Activated naive CD4-positive, alpha-beta T cell treated with anti-CD3 and anti-CD28 coated beads, Interleukin-2, amount 10 ng/mL, durations not matched to agents 7 days and 5 days (primary cell): Measurements from ENCODE around the gene GPR32.
"Not testable (repeated sequence)": the region's sequence is repeated elsewhere in the genome, so short reads cannot be mapped to it uniquely, and the experiment has no call there.

Experiments used
- CTCF ChIA-PET: fragments of 350-600 bp; sonication (Branson Sonifier 250); formaldehyde crosslinking; loops from one replicate; lab custom pipeline; 2021; ENCODE audit warnings: antibody characterized with exemption; lab: Charles Lee
- DNase-seq: peaks from one replicate; pipeline ENCODE4 v3.0.0-alpha.2; 2020
- H3K27ac Mint-ChIP-seq: one replicate; pipeline ENCODE4 v1.8.0; 2021; ENCODE audit warnings: mild to moderate bottlenecking, moderate library complexity, mixed read lengths
- H3K27me3 Mint-ChIP-seq: one replicate; pipeline ENCODE4 v1.8.0; 2021; ENCODE audit warnings: mild to moderate bottlenecking, mixed read lengths
- H3K36me3 Mint-ChIP-seq: one replicate; pipeline ENCODE4 v1.8.0; 2021; ENCODE audit warnings: mixed read lengths
- H3K4me1 Mint-ChIP-seq: one replicate; pipeline ENCODE4 v1.8.0; 2021; ENCODE audit warnings: mixed read lengths
- H3K4me3 Mint-ChIP-seq: one replicate; pipeline ENCODE4 v1.8.0; 2021; ENCODE audit warnings: mild to moderate bottlenecking, moderate library complexity, mixed read lengths
- H3K9me3 Mint-ChIP-seq: one replicate; pipeline ENCODE4 v1.8.0; 2021; ENCODE audit warnings: mixed read lengths

The GPR32 gene

GRCh38 chr19:50736338-50736737 is 33.9 kb upstream of the GPR32 start:
- Mint-ChIP-seq H3K27ac (no peak overlapping the region), H3K27me3 (peaks cover 29% of the 10 kb centered on the region), H3K9me3 (no peaks in the 10 kb centered on the region), H3K4me1 (no peaks in the 10 kb centered on the region), H3K36me3 (no peaks in the 10 kb centered on the region), H3K4me3 (no peak overlapping the region)
- CTCF ChIA-PET: no interaction called here
- no peak for DNase-seq

- Mint-ChIP-seq H3K27ac (no peak overlapping the region), H3K9me3 (no peaks in the 10 kb centered on the region), H3K27me3 (peaks cover 19% of the 10 kb centered on the region), H3K4me3 (no peak overlapping the region), H3K4me1 (no peaks in the 10 kb centered on the region), H3K36me3 (no peaks in the 10 kb centered on the region)
- CTCF ChIA-PET: no interaction called here
- DNase-seq: no peak
Measured at GRCh38 chr19:50739132-50739913, 30.9 kb upstream of the GPR32 start.

DNA sequence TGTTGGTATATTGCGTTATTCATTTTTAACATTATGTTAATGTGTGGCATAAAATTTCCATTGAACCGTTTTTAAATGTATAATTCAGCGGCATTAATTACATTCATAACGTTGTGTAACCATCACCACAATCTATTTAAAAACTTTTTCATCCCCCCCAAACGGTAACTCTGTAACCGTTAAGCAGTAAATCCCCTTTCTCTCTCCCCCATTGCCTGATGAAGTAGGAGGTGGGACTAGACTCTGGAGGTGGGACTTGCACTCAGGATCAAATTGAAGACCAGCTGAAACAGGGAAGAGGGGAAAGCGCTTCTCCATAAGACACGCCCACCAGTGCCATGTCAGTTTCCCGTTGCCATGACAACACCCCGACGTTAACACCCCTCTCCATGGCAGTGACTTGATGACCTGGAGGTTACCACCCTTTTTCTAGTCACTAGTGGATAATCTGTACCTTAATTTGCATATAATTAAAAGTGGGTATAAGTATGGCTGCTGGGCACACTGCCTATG is 30.3 kb upstream of the GPR32 start:
- CTCF ChIA-PET: no interaction called here
- H3K4me1 Mint-ChIP-seq: no peaks in the 10 kb centered on the region
- H3K4me3 Mint-ChIP-seq: no peak overlapping the region
- H3K9me3 Mint-ChIP-seq: no peaks in the 10 kb centered on the region
- H3K27me3 Mint-ChIP-seq: peaks cover 13% of the 10 kb centered on the region
- no peaks in the 10 kb centered on the region for H3K36me3 Mint-ChIP-seq
- DNase-seq: no peak
- H3K27ac Mint-ChIP-seq: no peak overlapping the region

DNA sequence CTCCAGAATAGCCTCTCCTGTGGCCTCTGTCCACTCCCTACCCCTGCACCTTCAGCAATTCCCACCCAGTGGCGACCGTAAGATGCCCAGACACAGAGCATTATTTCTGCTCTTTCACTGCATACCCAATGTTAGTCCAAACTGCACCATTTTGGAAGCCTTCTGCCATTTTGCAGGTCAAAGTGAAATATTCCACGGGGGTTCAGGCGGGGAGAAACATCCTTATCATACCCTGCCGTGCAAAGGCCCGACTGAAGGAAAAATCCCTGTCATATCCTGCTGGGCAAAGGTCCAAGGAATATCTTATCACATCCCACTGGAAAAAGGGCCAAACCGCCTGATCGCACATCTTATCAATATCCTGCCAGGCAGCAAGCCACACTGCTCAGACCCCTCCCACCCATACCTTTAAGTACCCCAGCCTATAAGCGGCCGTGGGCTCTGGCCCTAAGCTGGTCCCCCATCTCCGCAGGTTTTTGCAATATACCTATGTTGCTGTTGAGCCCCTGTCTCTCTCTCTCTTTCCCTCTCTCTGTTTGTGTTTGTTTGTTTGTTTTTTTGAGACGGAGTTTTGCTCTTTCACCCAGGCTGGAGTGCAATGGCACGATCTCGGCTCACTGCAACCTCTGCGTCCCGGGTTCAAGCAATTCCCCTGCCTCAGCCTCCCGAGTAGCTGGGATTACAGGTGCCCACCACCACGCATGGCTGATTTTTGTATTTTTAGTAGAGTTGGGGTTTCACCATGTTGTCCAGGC is 28.9 kb upstream of the GPR32 start:
- CTCF ChIA-PET: no interaction called here
- no peaks in the 10 kb centered on the region for H3K36me3 Mint-ChIP-seq
- H3K4me1 Mint-ChIP-seq: no peaks in the 10 kb centered on the region
- no peak overlapping the region for H3K4me3 Mint-ChIP-seq
- H3K27me3 Mint-ChIP-seq: peaks cover 7% of the 10 kb centered on the region
- no peak for DNase-seq
- H3K9me3 Mint-ChIP-seq: no peaks in the 10 kb centered on the region
- H3K27ac Mint-ChIP-seq: no peak overlapping the region

DNA sequence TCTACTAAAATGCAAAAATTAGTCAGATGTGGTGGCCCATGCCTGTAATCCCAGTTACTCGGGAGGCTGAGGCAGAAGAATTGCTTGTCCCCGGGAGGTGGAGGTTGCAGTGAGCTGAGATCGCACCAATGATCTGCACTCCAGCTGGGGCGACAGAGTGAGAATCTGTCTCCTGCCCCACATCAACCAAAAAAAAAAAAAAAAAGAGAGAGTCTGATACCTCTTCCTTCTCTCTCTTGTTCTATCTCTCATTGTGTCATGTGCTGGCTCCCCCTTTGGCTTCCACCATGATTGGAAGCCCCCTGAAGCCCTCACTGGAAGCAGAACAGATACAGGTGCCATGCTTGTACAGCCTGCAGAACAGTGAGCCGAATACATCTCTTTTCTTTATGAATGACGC is 26.7 kb upstream of the GPR32 start:
- Mint-ChIP-seq H3K9me3 (no peaks in the 10 kb centered on the region), H3K4me1 (no peaks in the 10 kb centered on the region), H3K27ac (no peak overlapping the region), H3K4me3 (no peak overlapping the region), H3K27me3 (peaks cover 7% of the 10 kb centered on the region), H3K36me3 (no peaks in the 10 kb centered on the region)
- CTCF ChIA-PET: no interaction called here
- no peak for DNase-seq

DNA sequence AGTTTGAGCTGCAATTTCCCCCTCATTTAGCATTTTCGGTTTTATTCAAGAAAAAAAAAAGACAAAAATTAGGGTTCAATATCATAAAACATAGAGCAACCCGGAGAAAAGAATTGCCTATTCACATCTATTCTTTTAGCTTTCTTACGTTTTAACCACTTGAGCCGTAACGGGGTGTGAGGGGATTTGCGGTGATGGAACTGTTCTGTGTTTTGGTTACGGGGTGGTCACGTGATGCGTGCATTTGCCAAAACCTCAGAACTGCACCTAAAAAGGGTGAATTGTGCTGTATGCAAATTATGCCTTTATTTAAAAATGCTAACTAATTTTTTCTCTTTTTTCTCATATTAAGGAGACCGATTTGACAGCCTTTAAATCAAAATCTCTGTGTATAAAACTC is 25.0 kb upstream of the GPR32 start:
- DNase-seq: no peak
- no peaks in the 10 kb centered on the region for H3K36me3 Mint-ChIP-seq
- CTCF ChIA-PET: no interaction called here
- no peaks in the 10 kb centered on the region for H3K4me1 Mint-ChIP-seq
- no peaks in the 10 kb centered on the region for H3K9me3 Mint-ChIP-seq
- H3K27me3 Mint-ChIP-seq: peaks cover 7% of the 10 kb centered on the region
- H3K4me3 Mint-ChIP-seq: no peak overlapping the region
- no peak overlapping the region for H3K27ac Mint-ChIP-seq

DNA sequence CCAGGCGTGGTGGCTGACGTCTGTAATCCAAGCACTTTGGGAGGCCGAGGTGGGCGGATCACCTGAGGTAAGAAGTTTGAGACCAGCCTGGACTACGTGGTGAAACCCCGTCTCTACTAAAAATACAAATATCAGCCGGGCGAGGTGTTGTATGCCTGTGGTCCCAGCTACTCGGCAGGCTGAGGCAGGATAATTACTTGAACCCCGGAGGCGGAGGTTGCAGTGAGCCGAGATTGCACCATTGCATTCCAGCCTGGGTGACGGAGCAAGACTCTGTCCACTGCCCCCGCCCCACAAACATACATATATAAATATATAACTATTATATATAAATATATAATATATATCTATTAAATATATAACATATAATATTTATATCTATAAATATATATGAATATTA is 23.1 kb upstream of the GPR32 start:
- H3K27ac Mint-ChIP-seq, H3K27me3 Mint-ChIP-seq, H3K36me3 Mint-ChIP-seq, H3K9me3 Mint-ChIP-seq, DNase-seq, CTCF ChIA-PET, H3K4me3 Mint-ChIP-seq, H3K4me1 Mint-ChIP-seq: not testable (repeated sequence)

- DNase-seq: no peak
- Mint-ChIP-seq H3K9me3 (no peaks in the 10 kb centered on the region), H3K27me3 (peaks cover 8% of the 10 kb centered on the region), H3K36me3 (no peaks in the 10 kb centered on the region), H3K4me3 (no peak overlapping the region), H3K27ac (no peak overlapping the region), H3K4me1 (no peaks in the 10 kb centered on the region)
- CTCF ChIA-PET: interaction anchor here (0.6 kb wide), 1 partner anchor 246 kb away, joined by 3 read pairs; no protein-coding TSS in a partner anchor
Measured at GRCh38 chr19:50749490-50749889, 20.8 kb upstream of the GPR32 start.

DNA sequence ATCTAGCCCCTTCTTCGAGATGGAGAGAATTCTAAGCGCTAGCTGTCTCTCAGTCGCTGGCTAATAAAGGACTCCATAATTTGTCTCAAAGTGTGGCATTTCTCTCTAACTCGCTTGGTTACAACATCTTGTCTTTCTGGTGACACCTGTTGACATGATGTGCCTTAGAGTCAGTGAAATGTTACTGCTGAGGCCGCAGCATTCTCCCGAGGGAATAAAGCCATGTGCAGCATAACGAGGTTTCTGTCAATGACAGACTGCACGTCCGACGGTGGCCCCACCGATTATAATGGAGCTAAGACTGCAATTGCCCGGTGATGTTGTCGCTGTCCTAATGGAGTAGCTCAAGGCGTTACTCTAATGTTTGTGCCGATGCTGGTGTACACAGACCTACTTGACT is 20.3 kb upstream of the GPR32 start:
- DNase-seq: no peak
- Mint-ChIP-seq H3K27ac (no peak overlapping the region), H3K27me3 (peaks cover 12% of the 10 kb centered on the region), H3K4me3 (no peak overlapping the region), H3K9me3 (no peaks in the 10 kb centered on the region), H3K36me3 (no peaks in the 10 kb centered on the region), H3K4me1 (no peaks in the 10 kb centered on the region)
- CTCF ChIA-PET: interaction anchor here (0.6 kb wide), 1 partner anchor 246 kb away, joined by 3 read pairs; no protein-coding TSS in a partner anchor

DNA sequence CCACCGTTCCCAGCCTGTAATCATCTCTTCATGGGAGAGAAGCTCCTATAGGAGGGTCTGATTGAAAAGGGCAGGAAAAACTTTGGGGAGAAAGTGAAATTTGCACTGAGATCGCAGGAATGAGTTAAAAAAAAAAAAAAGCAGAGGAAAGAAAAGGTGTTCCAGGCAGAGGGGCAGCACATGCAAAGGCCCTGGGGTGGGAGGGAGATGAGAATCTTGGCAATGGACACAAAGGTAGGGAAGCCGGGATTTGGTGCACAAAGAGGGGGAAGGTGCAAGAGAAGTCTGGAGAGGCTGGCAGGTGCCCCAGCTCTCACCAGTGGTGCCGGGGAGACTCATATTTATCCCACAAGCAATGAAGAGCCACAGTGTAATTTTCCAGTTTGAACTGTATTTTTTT is 16.4 kb upstream of the GPR32 start:
- H3K36me3 Mint-ChIP-seq: no peaks in the 10 kb centered on the region
- H3K27ac Mint-ChIP-seq: no peak overlapping the region
- no peak for DNase-seq
- peaks cover 24% of the 10 kb centered on the region for H3K27me3 Mint-ChIP-seq
- H3K4me3 Mint-ChIP-seq: no peak overlapping the region
- no peaks in the 10 kb centered on the region for H3K4me1 Mint-ChIP-seq
- CTCF ChIA-PET: no interaction called here
- H3K9me3 Mint-ChIP-seq: no peaks in the 10 kb centered on the region

GRCh38 chr19:50756244-50756643 is 14.0 kb upstream of the GPR32 start:
- H3K4me3 Mint-ChIP-seq, H3K36me3 Mint-ChIP-seq, H3K9me3 Mint-ChIP-seq, H3K27ac Mint-ChIP-seq, CTCF ChIA-PET, H3K4me1 Mint-ChIP-seq, DNase-seq: not testable (repeated sequence)
- H3K27me3 Mint-ChIP-seq: peaks cover 28% of the 10 kb centered on the region

DNA sequence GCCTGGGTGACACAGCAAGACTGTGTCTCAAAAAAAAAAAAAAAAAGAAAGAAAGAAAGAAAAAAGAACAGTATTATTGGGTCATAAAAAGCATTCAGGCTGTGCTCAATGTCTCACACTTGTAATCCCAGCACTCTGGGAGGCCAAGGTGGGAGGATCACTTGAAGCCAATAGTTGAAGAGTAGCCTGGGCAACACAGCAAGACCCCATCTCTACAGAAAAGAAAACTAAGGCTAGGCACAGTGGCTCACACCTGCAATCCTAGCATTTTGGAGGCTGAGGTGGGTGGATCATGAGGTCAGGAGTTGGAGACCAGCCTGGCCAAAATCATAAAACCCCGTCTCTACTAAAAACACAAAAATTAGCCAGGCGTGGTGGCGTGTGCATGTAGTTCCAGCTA is 12.6 kb upstream of the GPR32 start:
- H3K4me1 Mint-ChIP-seq, H3K27ac Mint-ChIP-seq, CTCF ChIA-PET, H3K36me3 Mint-ChIP-seq, DNase-seq, H3K4me3 Mint-ChIP-seq, H3K9me3 Mint-ChIP-seq: not testable (repeated sequence)
- H3K27me3 Mint-ChIP-seq: peaks cover 28% of the 10 kb centered on the region

DNA sequence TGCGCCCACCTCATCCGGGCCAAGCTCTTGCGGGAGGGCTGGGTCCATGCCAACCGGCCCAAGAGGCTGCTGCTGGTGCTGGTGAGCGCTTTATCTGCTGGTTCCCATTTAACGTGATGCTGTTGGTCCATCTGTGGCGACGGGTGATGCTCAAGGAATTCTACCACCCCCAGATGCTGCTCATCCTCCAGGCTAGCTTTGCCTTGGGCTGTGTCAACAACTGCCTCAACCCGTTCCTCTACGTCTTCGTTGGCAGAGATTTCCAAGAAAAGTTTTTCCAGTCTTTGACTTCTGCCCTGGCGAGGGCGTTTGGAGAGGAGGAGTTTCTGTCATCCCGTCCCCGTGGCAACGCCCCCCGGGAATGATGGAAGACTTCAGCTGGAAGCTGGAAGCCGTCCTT is 11.2 kb upstream of the GPR32 start:
- DNase-seq, H3K9me3 Mint-ChIP-seq, H3K36me3 Mint-ChIP-seq, CTCF ChIA-PET, H3K27ac Mint-ChIP-seq, H3K4me1 Mint-ChIP-seq, H3K4me3 Mint-ChIP-seq: not testable (repeated sequence)
- peaks cover 23% of the 10 kb centered on the region for H3K27me3 Mint-ChIP-seq

GRCh38 chr19:50759886-50760285 is 10.4 kb upstream of the GPR32 start:
- H3K36me3 Mint-ChIP-seq: no peaks in the 10 kb centered on the region
- no peaks in the 10 kb centered on the region for H3K4me1 Mint-ChIP-seq
- H3K4me3 Mint-ChIP-seq: no peak overlapping the region
- CTCF ChIA-PET: no interaction called here
- no peaks in the 10 kb centered on the region for H3K9me3 Mint-ChIP-seq
- no peak overlapping the region for H3K27ac Mint-ChIP-seq
- peaks cover 16% of the 10 kb centered on the region for H3K27me3 Mint-ChIP-seq
- DNase-seq: no peak

- H3K27me3 Mint-ChIP-seq, H3K4me1 Mint-ChIP-seq, H3K9me3 Mint-ChIP-seq, H3K27ac Mint-ChIP-seq, H3K4me3 Mint-ChIP-seq, CTCF ChIA-PET, H3K36me3 Mint-ChIP-seq, DNase-seq: not testable (repeated sequence)
Measured at GRCh38 chr19:50761501-50761900, 8.8 kb upstream of the GPR32 start.
